H1 (cell line): ENCODE data around the gene IRS1.

Source experiments
- BCL11A ChIP-seq, 2 experiments: IDR thresholded peaks; one replicate each; pipeline ENCODE4 v1.6.1; 2011; ENCODE audit warnings: low read depth in 2 of 2, low read length in 2 of 2, mild to moderate bottlenecking in 2 of 2
- CTCF ChIP-seq, 3 experiments: IDR thresholded peaks; 1 replicate in 2 of 3; 2 replicates in 1 of 3; pipeline versions ENCODE4 v1.5.1 to v1.6.1; 2011; ENCODE audit warnings: low read length in 3 of 3, mild to moderate bottlenecking in 3 of 3, inconsistent platforms in 2 of 3, low read depth in 1 of 3, moderate library complexity in 1 of 3; ENCODE audit not compliant: insufficient read depth in 1 of 3; ENCODE audit errors: control extremely low read depth in 1 of 3
- EGR1 ChIP-seq: IDR thresholded peaks from 2 replicates; pipeline ENCODE4 v1.6.1; 2011; ENCODE audit warnings: low read depth, low read length, borderline replicate concordance
- EZH2 ChIP-seq: fragments of 200-600 bp; sonication (generic); IDR thresholded peaks from 2 replicates; pipeline ENCODE4 v1.7.1; 2012; ENCODE audit warnings: low read depth, mild to moderate bottlenecking, moderate library complexity, low read length, inconsistent platforms; ENCODE audit not compliant: severe bottlenecking
- JUND ChIP-seq: IDR thresholded peaks from 2 replicates; pipeline ENCODE4 v1.6.1; 2011; ENCODE audit warnings: mild to moderate bottlenecking, improper control_type of control experiment, low read length
- MAFK ChIP-seq: IDR thresholded peaks from 2 replicates; pipeline ENCODE4 v1.6.1; 2012; ENCODE audit warnings: low read depth, mild to moderate bottlenecking, improper control_type of control experiment, low read length
- NRF1 ChIP-seq: IDR thresholded peaks from 2 replicates; pipeline ENCODE4 v1.6.1; 2011; ENCODE audit warnings: mild to moderate bottlenecking, low read depth, low read length, improper control_type of control experiment
- POLR2A ChIP-seq, 2 experiments: IDR thresholded peaks; 1 replicate in 1 of 2; 2 replicates in 1 of 2; pipeline ENCODE4 v1.6.1; 2011; ENCODE audit warnings: low read depth in 2 of 2, low read length in 2 of 2, mild to moderate bottlenecking in 2 of 2; ENCODE audit errors: control extremely low read depth in 1 of 2
- POLR2AphosphoS5 ChIP-seq: IDR thresholded peaks from 2 replicates; pipeline ENCODE4 v1.6.1; 2011; ENCODE audit warnings: low read depth, low read length
- SIN3A ChIP-seq, 2 experiments: IDR thresholded peaks in 1 of 2; conservative IDR thresholded peaks in 1 of 2; 2 replicates each; pipeline ENCODE4 v1.6.1; 2011 to 2012; ENCODE audit warnings: low read length in 2 of 2, improper control_type of control experiment in 1 of 2, low read depth in 1 of 2, mild to moderate bottlenecking in 1 of 2
- TAF1 ChIP-seq: IDR thresholded peaks from 2 replicates; pipeline ENCODE4 v1.6.1; 2011; ENCODE audit warnings: mild to moderate bottlenecking, low read depth, low read length
- TBP ChIP-seq: IDR thresholded peaks from 2 replicates; pipeline ENCODE4 v1.6.1; 2011; ENCODE audit warnings: low read depth, low read length, improper control_type of control experiment
- YY1 ChIP-seq: IDR thresholded peaks from 2 replicates; pipeline ENCODE4 v1.6.1; 2011; ENCODE audit warnings: low read depth, mild to moderate bottlenecking, low read length
- TF ChIP-seq, protein P1 (sequence below): IDR thresholded peaks from 2 replicates; pipeline ENCODE4 v1.6.1; 2012; ENCODE audit warnings: inconsistent platforms

DNA sequence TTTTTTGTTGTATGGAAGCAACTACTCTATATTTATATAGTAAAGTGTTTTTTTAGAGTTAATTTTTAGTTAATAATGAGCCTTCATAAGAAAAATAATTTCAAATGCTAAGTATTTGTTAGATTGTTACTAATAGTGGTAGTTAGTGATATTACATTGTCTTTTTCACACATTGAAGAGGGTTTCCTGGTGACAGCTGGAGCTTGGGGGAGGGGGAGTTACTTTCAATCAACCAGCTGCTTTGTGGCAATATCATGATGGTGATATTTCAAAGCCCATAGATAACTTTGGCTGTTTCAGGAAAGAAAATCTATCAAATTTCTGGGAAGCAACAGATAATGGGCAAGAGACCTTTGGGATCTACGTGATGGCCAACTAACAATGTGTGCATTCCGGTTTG lies 40.3 kb upstream of the IRS1 start:
- TF ChIP-seq SIN3A (conservative IDR thresholded peaks at IDR 0.05 in 1 of 2, IDR thresholded peaks at IDR 0.05 in 1 of 2; ENCODE audit: low read depth in 1 of 2, low read length in 2 of 2) (no peak), CTCF (IDR thresholded peaks at IDR 0.05; ENCODE audit: control extremely low read depth in 1 of 3, insufficient read depth in 1 of 3, low read depth in 1 of 3, low read length in 3 of 3) (no peak), NRF1 (no peak), POLR2A (IDR thresholded peaks at IDR 0.05; ENCODE audit: control extremely low read depth in 1 of 2, low read depth in 2 of 2, low read length in 2 of 2) (no peak), EZH2 (no peak), EGR1 (no peak), MAFK (no peak), JUND (no peak), TAF1 (no peak), TBP (no peak), BCL11A (IDR thresholded peaks at IDR 0.05; ENCODE audit: low read depth in 2 of 2, low read length in 2 of 2) (no peak), YY1 (no peak), POLR2AphosphoS5 (no peak)
- TF ChIP-seq, protein P1, sequence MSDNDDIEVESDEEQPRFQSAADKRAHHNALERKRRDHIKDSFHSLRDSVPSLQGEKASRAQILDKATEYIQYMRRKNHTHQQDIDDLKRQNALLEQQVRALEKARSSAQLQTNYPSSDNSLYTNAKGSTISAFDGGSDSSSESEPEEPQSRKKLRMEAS: no peak
